ENCODE data around the gene OXCT2.

Gene OXCT2

GRCh38 chr1:39729030-39729429 is 42.1 kb downstream of the OXCT2 start:
- no peak for DNase-seq

- DNase-seq: no peak
Observed at GRCh38 chr1:39727932-39728317, 43.2 kb downstream of the OXCT2 start.

GRCh38 chr1:39727221-39727931 is 43.8 kb downstream of the OXCT2 start:
- peak in 1 of 5 donors; percentile 43 for DNase-seq

- no peak for DNase-seq
Observed at GRCh38 chr1:39726600-39726999, 44.5 kb downstream of the OXCT2 start.

GRCh38 chr1:39722495-39722894 is 48.7 kb downstream of the OXCT2 start:
- no peak for DNase-seq

- DNase-seq: no peak
Observed at GRCh38 chr1:39721664-39722063, 49.5 kb downstream of the OXCT2 start.

- peak in 1 of 5 donors; percentile 64 for DNase-seq
Observed at GRCh38 chr1:39720094-39720999, 50.8 kb downstream of the OXCT2 start.
